ENCODE measurements around the gene ATG10.

GRCh38 chr5:82011761-82012160 is 39.9 kb downstream of the ATG10 start:
- no peak for TF ChIP-seq CTCF (IDR thresholded peaks at IDR 0.05)
- TF ChIP-seq POLR2A (IDR thresholded peaks at IDR 0.05), result no peak

Measured in lower leg skin (tissue), 3 donors.